Transverse colon (tissue), 4 donors: Measurements from ENCODE around the gene SLC4A4.

Source experiments
- CTCF ChIP-seq, 5 experiments: fragments of 200-600 bp in 3 of 5; fragments of 450-650 bp in 2 of 5; sonication (generic) in 3 of 5; IDR thresholded peaks; 1 replicate in 2 of 5; 2 replicates in 3 of 5; pipeline ENCODE4 v1.5.1; 2016 to 2017; ENCODE audit warnings: antibody characterized with exemption in 5 of 5, inconsistent platforms in 3 of 5, mild to moderate bottlenecking in 2 of 5, moderate library complexity in 1 of 5
- POLR2A ChIP-seq: fragments of 450-650 bp; IDR thresholded peaks from one replicate; pipeline ENCODE4 v1.6.1; 2016; ENCODE audit warnings: antibody characterized with exemption, mild to moderate bottlenecking, moderate library complexity
- POLR2AphosphoS5 ChIP-seq, 3 donors: sonication (generic); formaldehyde crosslinking; IDR thresholded peaks; one replicate each; pipeline ENCODE4 v1.6.1; 2016; ENCODE audit warnings: antibody characterized with exemption in 3 of 3

DNA sequence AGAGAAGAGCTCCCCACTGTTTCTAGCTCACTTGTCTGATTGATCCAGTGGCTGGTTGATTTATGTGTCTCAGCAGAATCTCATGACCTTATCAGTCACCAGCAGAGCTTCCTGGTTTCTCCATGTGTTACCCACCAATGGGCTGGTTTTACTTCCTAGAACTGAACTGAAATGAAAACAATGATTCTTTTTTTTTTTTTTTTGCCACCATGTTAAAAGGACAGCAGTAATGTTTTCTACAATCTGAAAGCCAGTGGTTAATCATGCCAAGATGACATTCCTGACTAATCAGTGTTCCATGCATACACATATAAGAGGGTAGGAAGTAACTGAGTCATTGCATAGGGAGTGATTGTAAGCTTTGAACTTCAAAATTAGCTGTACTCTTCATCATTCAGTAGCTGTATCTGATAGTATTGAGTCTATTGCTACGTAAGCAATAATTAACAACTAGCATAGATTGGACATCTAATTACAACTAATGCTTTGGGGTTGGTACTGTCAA, 67.7 kb downstream of the SLC4A4 start:
- TF ChIP-seq CTCF (IDR thresholded peaks at IDR 0.05), result no peak
- no peak for TF ChIP-seq POLR2A
- no peak for TF ChIP-seq POLR2AphosphoS5 (IDR thresholded peaks at IDR 0.05)
